SK-N-SH (cell line): ENCODE measurements around the gene SLC25A29. TPM values are rescaled to one million over a fixed set of nuclear protein-coding genes. Genes with fewer than 3 reads are reported as not detected.

Experiments used
- CTCF ChIA-PET: fragments of 300-600, 350-600 bp; formaldehyde crosslinking; extraction: SDS; loops from one replicate; lab custom pipeline; 2021; lab: Yijun Ruan, JAX
- POLR2A ChIA-PET: fragments of 350-600 bp; sonication (Branson Sonifier 250); formaldehyde crosslinking; extraction: SDS; loops from one replicate; lab custom pipeline; 2020; ENCODE audit warnings: antibody characterized with exemption, inconsistent platforms; lab: Yijun Ruan, JAX
- DNase-seq: peaks from one replicate; pipeline ENCODE4 v3.0.0; 2012
- H2AFZ ChIP-seq: fragments of 200-600 bp; sonication (generic); 2 replicates; pipeline ENCODE4 v1.8.1; 2016; ENCODE audit warnings: antibody characterized with exemption, mild to moderate bottlenecking, low read depth
- H3F3A ChIP-seq: fragments of 200-600 bp; sonication (generic); replicated peaks from 2 replicates; pipeline ENCODE3; 2016; ENCODE audit warnings: antibody characterized with exemption, mild to moderate bottlenecking; ENCODE audit not compliant: insufficient read depth
- H3K27ac ChIP-seq, 2 experiments: fragments of 200-500 bp in 1 of 2; fragments of 200-600 bp in 1 of 2; sonication (Bioruptor generic) in 1 of 2; sonication (generic), shearing (Covaris generic) in 1 of 2; 2 replicates each; pipeline versions ENCODE4 v1.5.1 to v1.6.1; 2014 to 2016; ENCODE audit warnings: low read depth in 2 of 2, inconsistent platforms in 1 of 2, low read length in 1 of 2, mild to moderate bottlenecking in 1 of 2, mixed read lengths in 1 of 2
- H3K27me3 ChIP-seq: fragments of 200-600 bp; sonication (generic), shearing (Covaris generic); 2 replicates; pipeline ENCODE4 v1.6.1; 2016; ENCODE audit warnings: mixed run types; ENCODE audit not compliant: insufficient read depth
- H3K36me3 ChIP-seq, 2 experiments: fragments of 200-500 bp in 1 of 2; fragments of 200-600 bp in 1 of 2; sonication (Bioruptor generic) in 1 of 2; sonication (generic) in 1 of 2; replicated peaks in 1 of 2; 2 replicates each; pipeline versions ENCODE3 to v1.5.1; 2014 to 2016; ENCODE audit warnings: low read length in 1 of 2, mild to moderate bottlenecking in 1 of 2; ENCODE audit not compliant: insufficient read depth in 2 of 2, control insufficient read depth in 1 of 2
- H3K4me1 ChIP-seq, 2 experiments: fragments of 200-500 bp in 1 of 2; fragments of 200-600 bp in 1 of 2; sonication (Bioruptor generic) in 1 of 2; sonication (generic), shearing (Covaris generic) in 1 of 2; 2 replicates each; pipeline versions ENCODE4 v1.5.1 to v1.6.1; 2014 to 2016; ENCODE audit warnings: low read depth in 1 of 2, low read length in 1 of 2, mixed run types in 1 of 2; ENCODE audit not compliant: insufficient read depth in 2 of 2, control insufficient read depth in 1 of 2
- H3K4me2 ChIP-seq: fragments of 200-600 bp; sonication (generic), shearing (Covaris generic); 2 replicates; pipeline ENCODE4 v1.6.1; 2017; ENCODE audit warnings: mixed run types
- H3K4me3 ChIP-seq, 2 experiments: fragments of 200-500 bp in 1 of 2; fragments of 200-600 bp in 1 of 2; sonication (Bioruptor generic) in 1 of 2; sonication (generic), shearing (Covaris generic) in 1 of 2; 2 replicates each; pipeline versions ENCODE4 v1.5.1 to v1.8.1; 2014 to 2016; ENCODE audit warnings: low read depth in 2 of 2, inconsistent platforms in 1 of 2, low read length in 1 of 2, mild to moderate bottlenecking in 1 of 2, mixed read lengths in 1 of 2, moderate library complexity in 1 of 2
- H3K79me2 ChIP-seq: fragments of 200-600 bp; sonication (generic); 2 replicates; pipeline ENCODE4 v1.8.1; 2017; ENCODE audit warnings: mild to moderate bottlenecking; ENCODE audit not compliant: insufficient read depth
- H3K9ac ChIP-seq: fragments of 200-600 bp; sonication (generic); 2 replicates; pipeline ENCODE4 v1.6.1; 2017; ENCODE audit warnings: mixed run types
- H3K9me2 ChIP-seq: fragments of 200-600 bp; sonication (generic); 2 replicates; pipeline ENCODE4 v1.6.1; 2017; ENCODE audit warnings: mixed run types
- H3K9me3 ChIP-seq: fragments of 200-600 bp; sonication (generic); 2 replicates; pipeline ENCODE4 v1.6.1; 2017; ENCODE audit warnings: mixed run types, mild to moderate bottlenecking, moderate library complexity
- H4K20me1 ChIP-seq: fragments of 200-600 bp; sonication (generic); 2 replicates; pipeline ENCODE4 v1.6.1; 2017; ENCODE audit warnings: mild to moderate bottlenecking, mixed run types; ENCODE audit not compliant: insufficient read depth
- CHD2 ChIP-seq: fragments of 150-350 bp; IDR thresholded peaks from 2 replicates; pipeline ENCODE4 v1.6.1; 2018; ENCODE audit warnings: low read length; ENCODE audit not compliant: partially characterized antibody
- FOXJ3 ChIP-seq: sonication (generic); formaldehyde crosslinking; IDR thresholded peaks from 2 replicates; pipeline ENCODE4 v1.5.1; 2020; ENCODE audit warnings: mild to moderate bottlenecking, missing genetic modification reagents
- GABPA ChIP-seq: IDR thresholded peaks from 2 replicates; pipeline ENCODE4 v1.4.0; 2012; ENCODE audit warnings: low read depth, mild to moderate bottlenecking
- GATA2 ChIP-seq: sonication (generic); formaldehyde crosslinking; IDR thresholded peaks from 2 replicates; pipeline ENCODE4 v1.5.0; 2020; ENCODE audit warnings: mild to moderate bottlenecking, missing genetic modification reagents
- JUND ChIP-seq: IDR thresholded peaks from 2 replicates; pipeline ENCODE4 v1.4.0; 2012
- MEF2A ChIP-seq: IDR thresholded peaks from 2 replicates; pipeline ENCODE4 v1.4.0; 2012; ENCODE audit warnings: low read depth, borderline replicate concordance
- NFIC ChIP-seq: IDR thresholded peaks from 2 replicates; pipeline ENCODE4 v1.4.0; 2012; ENCODE audit warnings: borderline replicate concordance
- NRF1 ChIP-seq: IDR thresholded peaks from 2 replicates; pipeline ENCODE4 v1.6.1; 2012; ENCODE audit warnings: low read depth, mild to moderate bottlenecking, low read length
- RCOR1 ChIP-seq: fragments of 150-350 bp; IDR thresholded peaks from 2 replicates; pipeline ENCODE4 v1.6.1; 2017; ENCODE audit warnings: antibody characterized with exemption, low read length
- RFX5 ChIP-seq: IDR thresholded peaks from 2 replicates; pipeline ENCODE4 v1.6.1; 2012; ENCODE audit warnings: mild to moderate bottlenecking, improper control_type of control experiment, low read length
- SMC3 ChIP-seq: IDR thresholded peaks from 2 replicates; pipeline ENCODE4 v1.6.1; 2012; ENCODE audit warnings: low read depth, low read length, improper control_type of control experiment
- TAF1 ChIP-seq: IDR thresholded peaks from 2 replicates; pipeline ENCODE4 v1.6.1; 2012; ENCODE audit warnings: low read depth, mild to moderate bottlenecking, low read length, moderate library complexity, borderline replicate concordance
- TCF12 ChIP-seq: IDR thresholded peaks from 2 replicates; pipeline ENCODE4 v1.4.0; 2012
- TEAD4 ChIP-seq: IDR thresholded peaks from 2 replicates; pipeline ENCODE4 v1.4.0; 2012; ENCODE audit warnings: mild to moderate bottlenecking, borderline replicate concordance; ENCODE audit not compliant: insufficient read depth
- WGBS: methylation state at CpG from one replicate; pipeline ENCODE4 v1.1.6; 2017; ENCODE audit warnings: low lambda C conversion rate; 5-methylcytosine and 5-hydroxymethylcytosine counted together
- polyA plus RNA-seq, 3 experiments: library from polyadenylated mRNA; depleted of rRNA; stranded (reverse); fragments of >200 nt; gene quantifications; 2 replicates each; pipeline ENCODE4 v1.2.3, GENCODE V29; 2012
- TF ChIP-seq, protein P1 (sequence below): fragments of 150-350 bp; IDR thresholded peaks from 2 replicates; pipeline ENCODE4 v1.6.1; 2016; ENCODE audit warnings: mild to moderate bottlenecking, low read depth, low read length
- TF ChIP-seq, protein P2 (sequence below): IDR thresholded peaks from 2 replicates; pipeline ENCODE4 v1.4.0; 2012; ENCODE audit warnings: low read depth
- TF ChIP-seq, protein P3 (sequence below): IDR thresholded peaks from 2 replicates; pipeline ENCODE4 v1.4.0; 2012; ENCODE audit warnings: low read depth, borderline replicate concordance

The SLC25A29 gene
- polyA plus RNA-seq, 1 of the 3 experiments (the other 2 are of a cell fraction): 66.9 TPM

DNA sequence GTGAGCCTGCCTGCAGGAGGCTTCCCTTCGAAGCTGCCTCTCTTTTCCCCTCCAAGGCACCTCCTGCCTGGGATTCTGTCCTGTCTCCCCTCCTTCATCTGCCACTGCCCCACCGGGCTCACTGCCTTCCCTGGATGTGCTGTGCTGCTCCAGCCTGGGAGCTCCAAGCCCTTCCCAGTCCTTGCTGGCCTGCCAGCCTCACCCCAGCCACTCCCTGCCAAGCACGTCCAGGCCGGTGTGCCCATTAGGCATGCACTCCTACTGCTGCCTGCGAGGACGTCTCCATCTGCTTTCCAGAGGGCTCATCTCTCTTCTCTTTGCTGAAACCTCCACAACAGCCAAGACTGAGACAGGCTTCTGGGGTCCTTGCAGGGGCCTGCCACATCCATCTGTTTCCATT lies 8.5 kb upstream of the SLC25A29 start:
- Histone ChIP-seq H3K79me2 (no peaks in the 10 kb centered on the region), H3K27ac (no peak overlapping the region), H3K9me3 (no peaks in the 10 kb centered on the region), H3F3A (no peaks in the 10 kb centered on the region), H3K4me2 (no peak overlapping the region), H3K27me3 (no peaks in the 10 kb centered on the region), H4K20me1 (no peaks in the 10 kb centered on the region), H2AFZ (no peak overlapping the region), H3K4me3 (no peak overlapping the region), H3K4me1 (peaks cover 0 to 13% of the 10 kb centered on the region in 2 experiments; a peak in 1 of 4 replicates), H3K9me2 (no peaks in the 10 kb centered on the region), H3K9ac (no peak overlapping the region), H3K36me3 (no peaks in the 10 kb centered on the region)
- TF ChIP-seq, protein P1, sequence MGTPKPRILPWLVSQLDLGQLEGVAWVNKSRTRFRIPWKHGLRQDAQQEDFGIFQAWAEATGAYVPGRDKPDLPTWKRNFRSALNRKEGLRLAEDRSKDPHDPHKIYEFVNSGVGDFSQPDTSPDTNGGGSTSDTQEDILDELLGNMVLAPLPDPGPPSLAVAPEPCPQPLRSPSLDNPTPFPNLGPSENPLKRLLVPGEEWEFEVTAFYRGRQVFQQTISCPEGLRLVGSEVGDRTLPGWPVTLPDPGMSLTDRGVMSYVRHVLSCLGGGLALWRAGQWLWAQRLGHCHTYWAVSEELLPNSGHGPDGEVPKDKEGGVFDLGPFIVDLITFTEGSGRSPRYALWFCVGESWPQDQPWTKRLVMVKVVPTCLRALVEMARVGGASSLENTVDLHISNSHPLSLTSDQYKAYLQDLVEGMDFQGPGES: no peak
- no peak for TF ChIP-seq NFIC
- ChIA-PET POLR2A (no interaction called here), CTCF (no interaction called here)
- 96% methylated on average over 5 of the region's 6 CpGs for WGBS
- no peak for DNase-seq

DNA sequence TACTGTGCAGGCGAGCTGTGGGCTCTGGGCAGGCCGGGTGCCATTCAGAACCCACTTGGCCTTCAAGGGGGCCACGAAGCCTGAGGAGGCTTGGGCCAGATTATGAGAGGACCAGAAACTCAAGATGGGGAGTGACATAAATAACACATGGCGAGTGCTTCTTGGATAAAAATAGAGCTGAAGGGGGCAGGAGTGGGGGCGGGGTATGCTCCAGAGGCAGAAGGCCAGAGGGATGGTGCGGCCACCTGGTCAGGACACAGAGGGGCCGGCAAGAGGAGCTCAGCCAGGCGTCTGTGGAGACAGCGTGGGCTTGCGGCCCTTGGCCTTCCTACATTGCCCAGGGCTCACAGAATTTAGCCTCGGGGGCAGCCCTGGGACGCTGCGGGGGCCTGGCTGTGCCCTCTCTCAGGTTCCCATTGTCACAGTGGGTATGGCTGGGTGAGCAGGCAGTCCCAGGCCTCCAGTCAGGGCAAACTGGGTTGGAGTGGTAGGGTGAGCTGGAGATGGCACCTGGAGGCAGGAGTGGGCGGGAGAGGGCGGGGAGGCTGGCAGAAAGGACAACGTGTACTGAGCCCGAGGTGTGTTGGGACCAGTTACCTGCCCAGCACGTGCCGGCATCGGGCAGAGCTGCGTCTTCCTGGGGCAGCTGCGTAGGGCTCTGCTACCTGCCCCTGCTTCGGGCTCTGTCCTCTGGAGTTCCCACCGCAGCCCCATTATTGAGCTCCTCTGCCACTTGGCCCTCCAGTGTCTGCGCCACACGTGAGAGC lies 7.4 kb upstream of the SLC25A29 start:
- 96% methylated on average over 23 of the region's 26 CpGs for WGBS
- Histone ChIP-seq H4K20me1 (no peaks in the 10 kb centered on the region), H3K27me3 (no peaks in the 10 kb centered on the region), H3F3A (no peaks in the 10 kb centered on the region), H3K4me3 (no peak overlapping the region), H2AFZ (no peak overlapping the region), H3K4me2 (no peak overlapping the region), H3K9ac (no peak overlapping the region), H3K27ac (no peak overlapping the region)
- DNase-seq: no peak
- no peak for TF ChIP-seq FOXJ3 (CRISPR knock-in tag)
- no peak for TF ChIP-seq MEF2A
- TF ChIP-seq RFX5: no peak
- TF ChIP-seq TEAD4: no peak
- TF ChIP-seq, all 33 proteins: peak for 0
- no peaks in the 10 kb centered on the region for H3K9me3 ChIP-seq
- H3K9me2 ChIP-seq: no peaks in the 10 kb centered on the region
- ChIA-PET POLR2A (no interaction called here), CTCF (interaction anchor here (0.8 to 2.0 kb wide), 3 partner anchors 11 to 71 kb away, joined by 4 to 8 read pairs (median 5); no protein-coding TSS in a partner anchor)
- no peaks in the 10 kb centered on the region for H3K79me2 ChIP-seq
- H3K36me3 ChIP-seq: no peaks in the 10 kb centered on the region
- peaks cover 0 to 13% of the 10 kb centered on the region in 2 experiments; a peak in 1 of 4 replicates for H3K4me1 ChIP-seq

DNA sequence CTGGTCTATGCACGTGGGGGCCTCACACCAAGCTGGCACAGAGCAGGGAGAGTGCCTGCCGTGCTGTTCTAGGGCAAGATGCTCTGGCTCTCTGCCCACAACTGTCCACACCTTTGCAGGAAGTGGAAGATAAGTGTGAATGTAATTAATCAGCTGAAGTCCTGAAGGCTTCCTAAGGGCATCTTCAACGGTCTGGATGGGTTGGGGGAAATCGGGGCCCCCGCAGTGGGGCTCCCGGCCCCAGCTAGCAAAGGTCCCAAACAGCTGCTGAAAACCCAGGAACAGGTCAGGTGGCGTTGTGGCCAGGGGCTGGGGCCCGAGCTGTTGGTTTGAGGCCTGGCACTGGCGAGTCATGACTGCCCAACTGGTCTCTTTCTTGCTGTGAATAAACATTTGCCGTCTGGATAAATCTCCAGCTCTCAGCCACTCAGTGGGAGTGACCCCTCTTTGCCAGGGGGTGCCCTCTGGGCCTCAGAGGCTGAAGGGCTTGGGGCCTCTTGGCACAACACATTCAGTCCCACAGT lies 6.7 kb upstream of the SLC25A29 start:
- no peak for DNase-seq
- Histone ChIP-seq H3K27me3 (no peaks in the 10 kb centered on the region), H3K27ac (no peak overlapping the region), H3F3A (no peaks in the 10 kb centered on the region), H2AFZ (no peak overlapping the region), H3K4me3 (no peak overlapping the region), H3K9ac (no peak overlapping the region), H3K9me2 (no peaks in the 10 kb centered on the region), H3K4me2 (no peak overlapping the region), H3K36me3 (no peaks in the 10 kb centered on the region), H3K79me2 (no peaks in the 10 kb centered on the region), H3K4me1 (peaks cover 0 to 16% of the 10 kb centered on the region in 2 experiments; a peak in 1 of 4 replicates), H3K9me3 (no peaks in the 10 kb centered on the region), H4K20me1 (no peaks in the 10 kb centered on the region)
- 64% methylated on average over 3 of the region's 10 CpGs for WGBS
- ChIA-PET POLR2A (no interaction called here), CTCF (interaction anchor here (1.9 to 2.0 kb wide), 2 partner anchors 10 to 72 kb away, joined by 5 to 8 read pairs; no protein-coding TSS in a partner anchor)
- TF ChIP-seq TCF12 (no peak), MEF2A (no peak), NRF1 (no peak), CHD2 (no peak), GATA2 (CRISPR knock-in tag) (no peak), TAF1 (no peak), SMC3 (no peak), RFX5 (no peak), JUND (no peak), RCOR1 (no peak), NFIC (no peak), GABPA (no peak)
- TF ChIP-seq, protein P1: no peak
- TF ChIP-seq, protein P2, sequence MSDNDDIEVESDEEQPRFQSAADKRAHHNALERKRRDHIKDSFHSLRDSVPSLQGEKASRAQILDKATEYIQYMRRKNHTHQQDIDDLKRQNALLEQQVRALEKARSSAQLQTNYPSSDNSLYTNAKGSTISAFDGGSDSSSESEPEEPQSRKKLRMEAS: no peak
- TF ChIP-seq, protein P3, sequence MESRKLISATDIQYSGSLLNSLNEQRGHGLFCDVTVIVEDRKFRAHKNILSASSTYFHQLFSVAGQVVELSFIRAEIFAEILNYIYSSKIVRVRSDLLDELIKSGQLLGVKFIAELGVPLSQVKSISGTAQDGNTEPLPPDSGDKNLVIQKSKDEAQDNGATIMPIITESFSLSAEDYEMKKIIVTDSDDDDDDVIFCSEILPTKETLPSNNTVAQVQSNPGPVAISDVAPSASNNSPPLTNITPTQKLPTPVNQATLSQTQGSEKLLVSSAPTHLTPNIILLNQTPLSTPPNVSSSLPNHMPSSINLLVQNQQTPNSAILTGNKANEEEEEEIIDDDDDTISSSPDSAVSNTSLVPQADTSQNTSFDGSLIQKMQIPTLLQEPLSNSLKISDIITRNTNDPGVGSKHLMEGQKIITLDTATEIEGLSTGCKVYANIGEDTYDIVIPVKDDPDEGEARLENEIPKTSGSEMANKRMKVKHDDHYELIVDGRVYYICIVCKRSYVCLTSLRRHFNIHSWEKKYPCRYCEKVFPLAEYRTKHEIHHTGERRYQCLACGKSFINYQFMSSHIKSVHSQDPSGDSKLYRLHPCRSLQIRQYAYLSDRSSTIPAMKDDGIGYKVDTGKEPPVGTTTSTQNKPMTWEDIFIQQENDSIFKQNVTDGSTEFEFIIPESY: no peak
